Endothelial cell (in vitro differentiated cells): ENCODE data around the gene ARSG. TPM values are rescaled to one million over a fixed set of nuclear protein-coding genes. Genes with fewer than 3 reads are reported as not detected.

Experiments used
- DNase-seq: peaks from one replicate; pipeline ENCODE4 v3.0.0; 2021; ENCODE audit warnings: low spot score
- H3K27ac Mint-ChIP-seq: one replicate; pipeline ENCODE4 v1.8.0; 2021; ENCODE audit warnings: mixed read lengths, inconsistent platforms; ENCODE audit not compliant: unreplicated experiment
- H3K27me3 Mint-ChIP-seq: one replicate; pipeline ENCODE4 v1.8.0; 2021; ENCODE audit warnings: mild to moderate bottlenecking, moderate library complexity, mixed read lengths, inconsistent platforms; ENCODE audit not compliant: unreplicated experiment
- H3K36me3 Mint-ChIP-seq: one replicate; pipeline ENCODE4 v1.8.0; 2021; ENCODE audit warnings: mild to moderate bottlenecking, low read depth, mixed read lengths, inconsistent platforms; ENCODE audit not compliant: unreplicated experiment
- H3K4me1 Mint-ChIP-seq: one replicate; pipeline ENCODE4 v1.8.0; 2021; ENCODE audit warnings: mild to moderate bottlenecking, mixed read lengths, inconsistent platforms; ENCODE audit not compliant: unreplicated experiment
- H3K4me3 Mint-ChIP-seq: one replicate; pipeline ENCODE4 v1.8.0; 2021; ENCODE audit warnings: mild to moderate bottlenecking, mixed read lengths, inconsistent platforms; ENCODE audit not compliant: unreplicated experiment
- H3K9me3 Mint-ChIP-seq: one replicate; pipeline ENCODE4 v1.8.0; 2021; ENCODE audit warnings: mixed read lengths, inconsistent platforms; ENCODE audit not compliant: unreplicated experiment
- CTCF ChIP-seq: fragments of 200-600 bp; sonication (generic); IDR thresholded peaks from one replicate; pipeline ENCODE4 v1.5.0; 2021; ENCODE audit warnings: antibody characterized with exemption; ENCODE audit not compliant: unreplicated experiment
- total RNA-seq: library from RNA; stranded (reverse); fragmentation: NEBNext Ultra II Directional; extraction: Animal tissue kit (Norgen Biotek cat#: 25700); gene quantifications from one replicate; pipeline ENCODE4 v1.2.1, GENCODE V29; 2021; ENCODE audit not compliant: unreplicated experiment

Gene ARSG
- total RNA-seq, 1 donor from 2014 or later = 9.8 TPM

- peak; percentile 51 for DNase-seq
- Mint-ChIP-seq H3K27me3 (peaks cover 2% of the 10 kb centered on the region), H3K27ac (peak overlapping the region; percentile 100), H3K9me3 (no peaks in the 10 kb centered on the region), H3K4me3 (peak overlapping the region; percentile 79), H3K36me3 (peaks cover 15% of the 10 kb centered on the region), H3K4me1 (peaks cover 65% of the 10 kb centered on the region)
- TF ChIP-seq CTCF = no peak
Measured at GRCh38 chr17:68441070-68441770, 149.9 kb downstream of the ARSG start.

- no peak overlapping the region for H3K4me3 Mint-ChIP-seq
- peaks cover 18% of the 10 kb centered on the region for H3K36me3 Mint-ChIP-seq
- no peaks in the 10 kb centered on the region for H3K9me3 Mint-ChIP-seq
- H3K27me3 Mint-ChIP-seq = peaks cover 2% of the 10 kb centered on the region
- H3K27ac Mint-ChIP-seq = peak overlapping the region; percentile 57
- H3K4me1 Mint-ChIP-seq = peaks cover 45% of the 10 kb centered on the region
- TF ChIP-seq CTCF = no peak
- no peak for DNase-seq
Measured at GRCh38 chr17:68443972-68444464, 152.7 kb downstream of the ARSG start.

- no peaks in the 10 kb centered on the region for H3K27me3 Mint-ChIP-seq
- H3K4me1 Mint-ChIP-seq = peaks cover 32% of the 10 kb centered on the region
- H3K27ac Mint-ChIP-seq = peak overlapping the region; percentile 12
- TF ChIP-seq CTCF = no peak
- H3K36me3 Mint-ChIP-seq = peaks cover 31% of the 10 kb centered on the region
- H3K4me3 Mint-ChIP-seq = no peak overlapping the region
- no peaks in the 10 kb centered on the region for H3K9me3 Mint-ChIP-seq
- no peak for DNase-seq
Measured at GRCh38 chr17:68445671-68446070, 154.4 kb downstream of the ARSG start.

GRCh38 chr17:68446626-68447041 is 155.3 kb downstream of the ARSG start:
- TF ChIP-seq CTCF = no peak
- Mint-ChIP-seq H3K4me1 (peaks cover 23% of the 10 kb centered on the region), H3K9me3 (no peaks in the 10 kb centered on the region), H3K27me3 (no peaks in the 10 kb centered on the region), H3K4me3 (peak overlapping the region; percentile 8), H3K36me3 (peaks cover 33% of the 10 kb centered on the region), H3K27ac (no peak overlapping the region)
- DNase-seq = no peak

- peaks cover 29% of the 10 kb centered on the region for H3K36me3 Mint-ChIP-seq
- TF ChIP-seq CTCF = no peak
- peaks cover 18% of the 10 kb centered on the region for H3K4me1 Mint-ChIP-seq
- DNase-seq = no peak
- H3K27me3 Mint-ChIP-seq = no peaks in the 10 kb centered on the region
- H3K9me3 Mint-ChIP-seq = no peaks in the 10 kb centered on the region
- peak overlapping the region; percentile 31 for H3K27ac Mint-ChIP-seq
- no peak overlapping the region for H3K4me3 Mint-ChIP-seq
Measured at GRCh38 chr17:68449021-68449739, 157.9 kb downstream of the ARSG start.
